GM12801 (cell line): ENCODE results near the gene CLSTN3.

ENCODE experiments used
- CTCF ChIP-seq: IDR thresholded peaks from one replicate; pipeline ENCODE4 v1.5.1; 2011; ENCODE audit warnings: control low read depth; ENCODE audit not compliant: insufficient read length; ENCODE audit errors: extremely low read depth

The CLSTN3 gene

DNA sequence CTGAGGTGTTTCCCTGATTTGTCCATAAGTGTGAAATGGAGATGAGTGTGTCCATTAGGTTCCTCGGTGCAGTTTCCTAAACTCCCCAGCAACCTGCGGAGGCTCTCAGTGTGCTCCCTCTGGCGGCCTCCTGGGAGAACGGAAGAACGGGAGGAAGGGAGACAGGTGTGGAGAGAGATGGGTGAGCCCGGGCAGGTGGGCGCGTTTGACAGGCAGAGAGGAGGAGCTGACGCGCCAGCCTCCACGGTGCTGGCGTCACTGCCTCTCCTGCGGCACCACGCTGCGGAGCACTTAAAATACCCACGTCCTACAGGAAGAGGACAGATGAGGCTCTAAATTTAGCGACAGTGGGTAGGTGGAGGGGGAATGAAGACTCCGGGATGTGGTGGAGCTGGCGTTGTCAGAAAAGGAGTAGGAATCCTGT, 32.5 kb downstream of the CLSTN3 start:
- no peak for TF ChIP-seq CTCF

- TF ChIP-seq CTCF: no peak
Measured at GRCh38 chr12:7169951-7170350, 39.8 kb downstream of the CLSTN3 start.

- no peak for TF ChIP-seq CTCF
Measured at GRCh38 chr12:7171854-7172253, 41.7 kb downstream of the CLSTN3 start.

DNA sequence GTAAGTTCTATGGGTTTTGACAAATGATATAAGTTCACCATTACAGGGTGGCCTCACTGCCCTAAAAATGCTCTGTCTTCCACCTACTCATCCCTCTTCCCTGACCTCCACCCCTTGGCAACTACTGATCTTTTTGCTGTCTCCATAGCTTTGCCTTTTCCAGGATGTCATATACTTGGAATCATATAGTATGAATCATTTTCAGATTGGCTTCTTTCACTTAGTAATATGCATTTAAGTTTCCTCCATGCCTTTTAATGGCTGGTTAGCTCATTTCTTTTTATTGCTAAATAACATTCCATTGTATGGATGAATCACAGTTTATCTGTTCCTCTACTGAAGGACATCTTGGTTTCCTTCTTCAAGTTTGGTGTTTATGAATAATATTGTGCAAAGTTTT, 45.3 kb downstream of the CLSTN3 start:
- no peak for TF ChIP-seq CTCF

DNA sequence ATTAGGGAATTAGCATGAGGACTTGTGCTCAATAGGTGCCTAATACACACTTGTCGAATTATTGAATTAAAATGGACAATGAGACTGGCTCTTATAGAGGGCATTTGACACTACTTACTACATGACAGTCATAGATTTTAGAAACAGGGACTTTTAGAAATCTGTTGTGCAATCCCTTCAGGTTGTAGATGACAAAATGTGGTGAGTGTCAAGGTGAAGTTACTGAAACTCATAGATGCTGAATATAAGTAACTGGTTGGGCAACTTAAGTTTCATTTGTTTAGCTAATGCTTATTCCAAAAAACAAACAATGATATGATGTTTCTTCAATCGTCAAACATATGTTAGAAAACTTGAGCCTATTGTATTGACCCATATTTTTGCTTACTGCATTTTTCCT, 46.4 kb downstream of the CLSTN3 start:
- no peak for TF ChIP-seq CTCF

DNA sequence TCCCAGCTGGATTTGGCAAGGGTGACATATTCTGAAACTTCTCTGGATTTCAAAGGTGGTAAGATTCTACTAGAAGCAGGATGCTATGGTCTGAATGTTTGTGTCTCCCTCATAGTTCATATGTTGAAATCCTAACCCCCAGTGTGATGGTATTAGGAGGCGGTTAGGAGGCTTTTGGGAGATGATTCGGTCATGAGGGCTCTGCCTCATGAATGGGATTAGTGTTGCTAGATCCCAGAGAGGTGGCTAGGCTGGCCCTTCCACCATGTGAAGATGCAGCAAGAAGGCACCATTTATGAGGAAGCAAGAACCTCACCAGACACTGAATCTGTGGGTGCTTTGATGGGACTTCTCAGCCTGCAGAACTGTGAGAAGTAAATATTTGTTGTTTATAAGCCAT, 48.3 kb downstream of the CLSTN3 start:
- TF ChIP-seq CTCF: no peak

DNA sequence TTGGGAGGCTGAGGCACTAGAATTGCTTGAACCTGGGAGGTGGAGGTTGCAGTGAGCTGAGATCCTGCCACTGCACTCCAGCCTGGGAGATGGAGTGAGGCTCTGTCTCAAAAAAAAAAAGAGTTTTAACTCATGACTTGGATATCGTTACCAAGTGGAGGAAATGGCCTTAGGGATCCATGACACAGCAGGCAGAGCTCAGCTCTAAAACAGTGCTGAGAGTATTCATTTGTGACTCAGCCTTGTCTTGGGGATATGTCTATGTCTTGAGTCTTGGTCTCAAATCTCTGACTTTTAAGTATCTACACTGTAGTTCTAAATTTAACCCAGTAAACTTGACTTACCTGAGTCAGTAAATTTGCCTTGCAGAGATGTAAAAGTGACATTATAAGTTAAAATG, 50.5 kb downstream of the CLSTN3 start:
- no peak for TF ChIP-seq CTCF
